DND-41 (cell line): Measurements from ENCODE around the gene FBXL5.
A peak's percentile ranks its signal among the peaks of the same experiment; 100 is the strongest.

Experiments used
- ATAC-seq: fragments of 200-7000 bp; cut with Tn5 transposase; 3 replicates; pipeline ENCODE4 v1.9.1; 2021; ENCODE audit warnings: low read depth; ENCODE audit not compliant: insufficient read depth
- DNase-seq: peaks from one replicate; pipeline ENCODE4 v3.0.0-alpha.2; 2020
- H2AFZ ChIP-seq: 2 replicates; pipeline ENCODE4 v1.6.0; 2012; ENCODE audit warnings: low read depth, low read length
- H3K27ac ChIP-seq: 2 replicates; pipeline ENCODE4 v1.5.1; 2012; ENCODE audit warnings: low read length, inconsistent platforms
- H3K27me3 ChIP-seq: fragments of 200-600 bp; sonication (generic); 2 replicates; pipeline ENCODE4 v1.6.0; 2012; ENCODE audit warnings: low read length, mild to moderate bottlenecking, inconsistent platforms; ENCODE audit not compliant: insufficient read depth, poor library complexity
- H3K36me3 ChIP-seq: 2 replicates; pipeline ENCODE4 v1.5.1; 2012; ENCODE audit warnings: low read length, inconsistent platforms; ENCODE audit not compliant: insufficient read depth
- H3K4me1 ChIP-seq: 2 replicates; pipeline ENCODE4 v1.5.1; 2012; ENCODE audit warnings: mild to moderate bottlenecking, low read length; ENCODE audit not compliant: insufficient read depth
- H3K4me2 ChIP-seq: 2 replicates; pipeline ENCODE4 v1.6.0; 2012; ENCODE audit warnings: mild to moderate bottlenecking, moderate library complexity, low read length, inconsistent platforms; ENCODE audit not compliant: insufficient read depth
- H3K4me3 ChIP-seq, 2 experiments: fragments of 200-600 bp in 1 of 2; shearing (Covaris generic) in 1 of 2; 2 replicates each; pipeline ENCODE4 v1.5.1; 2012 to 2016; ENCODE audit warnings: inconsistent platforms in 2 of 2, low read length in 2 of 2, mild to moderate bottlenecking in 2 of 2, low read depth in 1 of 2, moderate library complexity in 1 of 2
- H3K79me2 ChIP-seq: 2 replicates; pipeline ENCODE4 v1.6.0; 2012; ENCODE audit warnings: low read length, inconsistent platforms; ENCODE audit not compliant: insufficient read depth
- H3K9ac ChIP-seq: 2 replicates; pipeline ENCODE4 v1.6.0; 2012; ENCODE audit warnings: low read depth, mild to moderate bottlenecking, inconsistent platforms, low read length, moderate library complexity
- H3K9me3 ChIP-seq: 2 replicates; pipeline ENCODE4 v1.5.1; 2012; ENCODE audit warnings: low read length, moderate library complexity, mild to moderate bottlenecking, inconsistent platforms; ENCODE audit not compliant: insufficient read depth, severe bottlenecking
- H4K20me1 ChIP-seq: 2 replicates; pipeline ENCODE4 v1.6.0; 2012; ENCODE audit warnings: low read length; ENCODE audit not compliant: insufficient read depth
- EZH2 ChIP-seq: IDR thresholded peaks from 3 replicates; pipeline ENCODE4 v1.6.1; 2012; ENCODE audit warnings: borderline replicate concordance, low read depth, mild to moderate bottlenecking, moderate library complexity, low read length, inconsistent platforms; ENCODE audit not compliant: severe bottlenecking
- TF ChIP-seq, protein P1 (sequence below): IDR thresholded peaks from 2 replicates; pipeline ENCODE4 v1.5.1; 2012; ENCODE audit warnings: borderline replicate concordance, low read length, moderate library complexity, mild to moderate bottlenecking; ENCODE audit not compliant: poor library complexity, severe bottlenecking; ENCODE audit errors: extremely low read depth

Gene FBXL5

DNA sequence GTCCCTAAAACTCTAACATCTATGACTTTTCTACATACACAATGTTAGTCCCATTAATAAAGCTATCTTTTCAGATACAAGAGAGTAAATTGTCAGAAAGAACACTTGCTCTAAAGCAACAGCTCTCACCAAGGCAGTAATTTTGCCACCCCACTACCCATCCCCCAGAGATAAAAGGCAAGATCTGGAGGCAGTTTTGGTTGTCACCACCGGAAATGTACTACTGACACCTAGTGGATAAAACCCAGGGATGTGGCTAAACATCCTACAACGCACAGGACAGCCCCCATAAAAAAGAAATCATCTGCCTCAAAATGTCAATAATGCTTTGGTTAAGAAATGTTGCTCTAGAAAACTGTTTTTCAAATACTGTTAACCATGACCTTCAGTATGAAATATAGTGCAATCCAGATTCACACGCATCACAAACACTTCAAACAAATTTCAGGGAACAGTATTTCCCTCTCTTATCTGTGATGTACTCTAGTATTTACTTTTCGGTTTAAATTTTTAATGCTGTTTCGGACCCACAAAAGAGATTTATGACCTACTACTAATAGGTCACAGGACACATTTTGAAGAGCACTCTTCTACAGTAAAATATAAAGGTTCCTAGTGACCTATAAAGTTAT, 5.1 kb downstream of the FBXL5 start:
- peaks cover 47% of the 10 kb centered on the region for H4K20me1 ChIP-seq
- H3K4me3 ChIP-seq = peak overlapping the region in 1 of 2 experiments; percentile 36; a peak in 2 of 4 replicates
- 0 out of 2 replicates have a peak overlapping the region, but pooled peaks have one; percentile 18 for H3K9ac ChIP-seq
- H2AFZ ChIP-seq = no peak overlapping the region
- ATAC-seq (peak; percentile 73), DNase-seq (peak; percentile 83)
- H3K9me3 ChIP-seq = no peaks in the 10 kb centered on the region
- peaks cover 54% of the 10 kb centered on the region for H3K4me1 ChIP-seq
- peak overlapping the region; percentile 69 for H3K27ac ChIP-seq
- peak overlapping the region; percentile 56 for H3K4me2 ChIP-seq
- no peaks in the 10 kb centered on the region; the same call in 1 of the 2 replicates for H3K36me3 ChIP-seq
- H3K79me2 ChIP-seq = peaks cover 99% of the 10 kb centered on the region
- TF ChIP-seq, protein P1, sequence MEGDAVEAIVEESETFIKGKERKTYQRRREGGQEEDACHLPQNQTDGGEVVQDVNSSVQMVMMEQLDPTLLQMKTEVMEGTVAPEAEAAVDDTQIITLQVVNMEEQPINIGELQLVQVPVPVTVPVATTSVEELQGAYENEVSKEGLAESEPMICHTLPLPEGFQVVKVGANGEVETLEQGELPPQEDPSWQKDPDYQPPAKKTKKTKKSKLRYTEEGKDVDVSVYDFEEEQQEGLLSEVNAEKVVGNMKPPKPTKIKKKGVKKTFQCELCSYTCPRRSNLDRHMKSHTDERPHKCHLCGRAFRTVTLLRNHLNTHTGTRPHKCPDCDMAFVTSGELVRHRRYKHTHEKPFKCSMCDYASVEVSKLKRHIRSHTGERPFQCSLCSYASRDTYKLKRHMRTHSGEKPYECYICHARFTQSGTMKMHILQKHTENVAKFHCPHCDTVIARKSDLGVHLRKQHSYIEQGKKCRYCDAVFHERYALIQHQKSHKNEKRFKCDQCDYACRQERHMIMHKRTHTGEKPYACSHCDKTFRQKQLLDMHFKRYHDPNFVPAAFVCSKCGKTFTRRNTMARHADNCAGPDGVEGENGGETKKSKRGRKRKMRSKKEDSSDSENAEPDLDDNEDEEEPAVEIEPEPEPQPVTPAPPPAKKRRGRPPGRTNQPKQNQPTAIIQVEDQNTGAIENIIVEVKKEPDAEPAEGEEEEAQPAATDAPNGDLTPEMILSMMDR = peak; percentile 95
- no peak for TF ChIP-seq EZH2
- H3K27me3 ChIP-seq = no peaks in the 10 kb centered on the region

DNA sequence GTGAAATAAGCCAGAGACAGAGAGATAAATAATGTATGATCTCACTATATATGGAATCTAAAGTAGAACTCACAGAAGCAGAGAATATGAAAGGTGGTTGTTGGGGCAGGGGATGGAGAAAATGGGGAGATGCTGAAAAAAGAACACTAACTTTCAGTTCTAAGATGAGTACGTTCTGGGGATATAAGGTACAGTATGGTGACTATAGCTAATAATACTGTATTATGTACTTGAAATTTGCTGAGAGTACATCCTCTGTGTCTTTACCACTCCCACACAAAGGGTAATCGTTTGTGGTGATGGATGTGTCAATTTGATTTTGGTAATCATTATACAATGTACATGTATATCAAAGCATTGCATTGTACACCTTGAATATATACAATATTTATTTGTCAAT, 6.6 kb downstream of the FBXL5 start:
- no peak for TF ChIP-seq EZH2
- TF ChIP-seq, protein P1 = no peak
- Histone ChIP-seq H3K36me3 (peaks cover 5% of the 10 kb centered on the region; the same call in 1 of the 2 replicates), H2AFZ (no peak overlapping the region), H3K4me3 (no peak overlapping the region), H4K20me1 (peaks cover 56% of the 10 kb centered on the region), H3K9ac (no peak overlapping the region), H3K4me2 (0 out of 2 replicates have a peak overlapping the region, but pooled peaks have one; percentile 14), H3K27me3 (no peaks in the 10 kb centered on the region), H3K79me2 (peaks cover 99% of the 10 kb centered on the region), H3K4me1 (peaks cover 49% of the 10 kb centered on the region), H3K27ac (no peak overlapping the region), H3K9me3 (no peaks in the 10 kb centered on the region)
- no peak for DNase-seq
- no peak for ATAC-seq

DNA sequence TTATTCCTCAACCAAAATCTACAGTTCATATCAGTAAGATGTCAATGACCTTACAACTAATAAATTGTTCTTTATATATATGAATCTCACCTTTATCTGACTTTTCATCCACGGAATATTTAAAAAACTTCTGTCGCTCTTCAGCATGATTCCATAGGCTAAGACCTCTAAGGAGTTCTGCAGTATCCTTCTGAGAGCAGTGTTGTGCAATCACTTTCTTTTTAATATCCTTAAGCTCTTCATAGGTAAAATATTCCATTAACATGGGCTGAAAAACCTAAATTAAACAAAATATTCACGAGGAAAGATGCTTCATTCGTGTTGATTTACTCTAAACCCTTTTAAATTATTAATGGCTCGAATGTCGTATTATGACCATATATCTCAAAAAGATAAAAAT, 16.7 kb downstream of the FBXL5 start:
- Histone ChIP-seq H3K79me2 (peaks cover 51% of the 10 kb centered on the region), H2AFZ (no peak overlapping the region), H3K9ac (no peak overlapping the region), H3K27me3 (no peaks in the 10 kb centered on the region), H3K4me2 (no peak overlapping the region), H3K27ac (no peak overlapping the region), H3K4me1 (no peaks in the 10 kb centered on the region), H3K9me3 (no peaks in the 10 kb centered on the region), H3K4me3 (no peak overlapping the region), H4K20me1 (peaks cover 17% of the 10 kb centered on the region; the same call in 1 of the 2 replicates), H3K36me3 (peaks cover 77% of the 10 kb centered on the region)
- ATAC-seq (no peak), DNase-seq (no peak)
- no peak for TF ChIP-seq EZH2
- TF ChIP-seq, protein P1 = no peak
